WTC11 (cell line): Measurements from ENCODE around the gene WDR82. TPM values are rescaled to one million over a fixed set of nuclear protein-coding genes. Genes with fewer than 3 reads are reported as not detected.
A peak's percentile ranks its signal among the peaks of the same experiment; 100 is the strongest.

Experiments used
- ATAC-seq: fragments of 200-7000 bp; cut with Tn5 transposase; 2 replicates; pipeline ENCODE4 v1.10.0; 2021; ENCODE audit warnings: mild to moderate bottlenecking, moderate library complexity
- CTCF ChIA-PET: fragments of 300-600 bp; sonication (Branson Sonifier 250); formaldehyde crosslinking; loops from one replicate; lab custom pipeline; 2021; ENCODE audit warnings: antibody characterized with exemption; lab: Charles Lee
- POLR2A ChIA-PET: fragments of 350-600 bp; sonication (Branson Sonifier 250); formaldehyde crosslinking; loops from one replicate; lab custom pipeline; 2021; ENCODE audit warnings: antibody characterized with exemption; lab: Charles Lee
- DNase-seq: peaks from one replicate; pipeline ENCODE4 v3.0.0; 2021; ENCODE audit warnings: low spot score
- H3K27ac Mint-ChIP-seq: 2 replicates; pipeline ENCODE4 v1.8.0; 2021; ENCODE audit warnings: mixed read lengths
- H3K27me3 Mint-ChIP-seq: 2 replicates; pipeline ENCODE4 v1.8.0; 2021; ENCODE audit warnings: low read depth, mild to moderate bottlenecking, moderate library complexity, mixed read lengths
- H3K36me3 Mint-ChIP-seq: 2 replicates; pipeline ENCODE4 v1.8.0; 2021; ENCODE audit warnings: mixed read lengths
- H3K4me1 Mint-ChIP-seq: 2 replicates; pipeline ENCODE4 v1.8.0; 2022; ENCODE audit warnings: mixed read lengths
- H3K4me3 Mint-ChIP-seq: 2 replicates; pipeline ENCODE4 v1.8.0; 2021; ENCODE audit warnings: mild to moderate bottlenecking, moderate library complexity, mixed read lengths
- H3K9me3 Mint-ChIP-seq: 2 replicates; pipeline ENCODE4 v1.8.0; 2021; ENCODE audit warnings: mixed read lengths
- AFF4 ChIP-seq: sonication (generic); formaldehyde crosslinking; IDR thresholded peaks from 2 replicates; pipeline ENCODE4 v1.8.1; 2023; ENCODE audit warnings: mild to moderate bottlenecking, missing genetic modification reagents, borderline replicate concordance
- ATF6 ChIP-seq: sonication (generic); formaldehyde crosslinking; IDR thresholded peaks from 2 replicates; pipeline ENCODE4 v1.8.1; 2023; ENCODE audit warnings: mild to moderate bottlenecking, missing genetic modification reagents
- CTCF ChIP-seq: fragments of 200-600 bp; IDR thresholded peaks from 2 replicates; pipeline ENCODE4 v1.8.0; 2022; ENCODE audit warnings: antibody characterized with exemption
- ELF4 ChIP-seq: sonication (generic); formaldehyde crosslinking; IDR thresholded peaks from 2 replicates; pipeline ENCODE4 v1.8.1; 2022; ENCODE audit warnings: low read depth, mild to moderate bottlenecking, moderate library complexity, missing genetic modification reagents
- FOXP4 ChIP-seq: sonication (generic); formaldehyde crosslinking; IDR thresholded peaks from 2 replicates; pipeline ENCODE4 v1.8.0; 2022; ENCODE audit warnings: mild to moderate bottlenecking, missing genetic modification reagents
- JUN ChIP-seq: sonication (generic); formaldehyde crosslinking; IDR thresholded peaks from 2 replicates; pipeline ENCODE4 v1.8.0; 2023; ENCODE audit warnings: mild to moderate bottlenecking, missing genetic modification reagents
- KAT7 ChIP-seq: sonication (generic); formaldehyde crosslinking; IDR thresholded peaks from 2 replicates; pipeline ENCODE4 v1.8.1; 2023; ENCODE audit warnings: missing genetic modification reagents, mild to moderate bottlenecking, borderline replicate concordance
- NFATC4 ChIP-seq: fragments of 250-450 bp; sonication (Bioruptor Pico); IDR thresholded peaks from 2 replicates; pipeline ENCODE4 v1.9.0; 2021; ENCODE audit warnings: mild to moderate bottlenecking
- NFE2L1 ChIP-seq: sonication (generic); formaldehyde crosslinking; IDR thresholded peaks from 2 replicates; pipeline ENCODE4 v1.8.1; 2023; ENCODE audit warnings: missing genetic modification reagents
- NR1H2 ChIP-seq: sonication (generic); formaldehyde crosslinking; IDR thresholded peaks from 2 replicates; pipeline ENCODE4 v1.9.0; 2021; ENCODE audit warnings: mild to moderate bottlenecking, moderate library complexity, missing genetic modification reagents
- NR3C1 ChIP-seq: sonication (generic); formaldehyde crosslinking; conservative IDR thresholded peaks from 2 replicates; pipeline ENCODE4 v1.8.1; 2023; ENCODE audit warnings: low read depth, mild to moderate bottlenecking, missing genetic modification reagents
- PRDM15 ChIP-seq: sonication (generic); formaldehyde crosslinking; IDR thresholded peaks from 2 replicates; pipeline ENCODE4 v1.8.0; 2022; ENCODE audit warnings: missing genetic modification reagents
- ZSCAN18 ChIP-seq: fragments of 250-450 bp; sonication (Bioruptor Pico); IDR thresholded peaks from 2 replicates; pipeline ENCODE4 v2.1.2; 2022; ENCODE audit warnings: mild to moderate bottlenecking, moderate library complexity
- total RNA-seq: library from RNA; stranded (reverse); gene quantifications from 3 replicates; pipeline ENCODE4 v1.2.3, GENCODE V29; 2021

The WDR82 gene
- total RNA-seq, 1 experiment from 2014 or later = 69.7 TPM

GRCh38 chr3:52246728-52247408 lies 31.6 kb downstream of the WDR82 start:
- no peak overlapping the region for H3K27ac Mint-ChIP-seq
- POLR2A ChIA-PET = interaction anchor here (1.0 to 1.6 kb wide), 3 partner anchors 31 to 277 kb away, joined by 3 to 7 read pairs (median 4); partner anchors contain the start of gene WDR82
- H3K4me1 Mint-ChIP-seq = peaks cover 9% of the 10 kb centered on the region; the same call in 1 of the 2 replicates
- ATAC-seq (no peak), DNase-seq (no peak)
- H3K4me3 Mint-ChIP-seq = peak overlapping the region; percentile 67; the same call in 1 of the 2 replicates
- no peaks in the 10 kb centered on the region for H3K9me3 Mint-ChIP-seq
- peaks cover 50% of the 10 kb centered on the region for H3K27me3 Mint-ChIP-seq
- TF ChIP-seq PRDM15 = no peak
- no peak for TF ChIP-seq NFE2L1
- TF ChIP-seq KAT7 (CRISPR knock-in tag) = no peak
- TF ChIP-seq NFATC4 = no peak
- TF ChIP-seq AFF4 (CRISPR knock-in tag) = no peak
- no peak for TF ChIP-seq ATF6 (CRISPR knock-in tag)
- no peak for TF ChIP-seq ZSCAN18
- no peak for TF ChIP-seq FOXP4
- TF ChIP-seq CTCF = no peak
- TF ChIP-seq NR1H2 (CRISPR knock-in tag) = no peak
- no peak for TF ChIP-seq ELF4 (CRISPR knock-in tag)
- TF ChIP-seq JUN (CRISPR knock-in tag) = no peak
- TF ChIP-seq NR3C1 (CRISPR knock-in tag) = no peak
- peaks cover 1% of the 10 kb centered on the region for H3K36me3 Mint-ChIP-seq
- CTCF ChIA-PET = interaction anchor here (1.2 to 4.0 kb wide), 4 partner anchors 16 to 138 kb away, joined by 3 to 23 read pairs (median 6); no protein-coding TSS in a partner anchor
